ENCODE results near the gene MYO5B.

GRCh38 chr18:50038448-50038847, 156.5 kb downstream of the MYO5B start:
- no peak for TF ChIP-seq CTCF (IDR thresholded peaks at IDR 0.05)
- TF ChIP-seq POLR2A (IDR thresholded peaks at IDR 0.05) = no peak
